Lower leg skin (tissue), 3 donors: ENCODE measurements around the gene CCDC88B.

Experiments used
- POLR2A ChIP-seq, 2 donors: fragments of 450-650 bp; IDR thresholded peaks; one replicate each; pipeline ENCODE4 v1.6.1; 2016 to 2017; ENCODE audit warnings: antibody characterized with exemption in 2 of 2, mild to moderate bottlenecking in 1 of 2, moderate library complexity in 1 of 2
- TF ChIP-seq, protein P1 (sequence below), 3 donors: fragments of 450-650 bp; IDR thresholded peaks; one replicate each; pipeline ENCODE4 v1.5.1; 2016; ENCODE audit warnings: antibody characterized with exemption in 3 of 3, mild to moderate bottlenecking in 3 of 3, moderate library complexity in 2 of 3

DNA sequence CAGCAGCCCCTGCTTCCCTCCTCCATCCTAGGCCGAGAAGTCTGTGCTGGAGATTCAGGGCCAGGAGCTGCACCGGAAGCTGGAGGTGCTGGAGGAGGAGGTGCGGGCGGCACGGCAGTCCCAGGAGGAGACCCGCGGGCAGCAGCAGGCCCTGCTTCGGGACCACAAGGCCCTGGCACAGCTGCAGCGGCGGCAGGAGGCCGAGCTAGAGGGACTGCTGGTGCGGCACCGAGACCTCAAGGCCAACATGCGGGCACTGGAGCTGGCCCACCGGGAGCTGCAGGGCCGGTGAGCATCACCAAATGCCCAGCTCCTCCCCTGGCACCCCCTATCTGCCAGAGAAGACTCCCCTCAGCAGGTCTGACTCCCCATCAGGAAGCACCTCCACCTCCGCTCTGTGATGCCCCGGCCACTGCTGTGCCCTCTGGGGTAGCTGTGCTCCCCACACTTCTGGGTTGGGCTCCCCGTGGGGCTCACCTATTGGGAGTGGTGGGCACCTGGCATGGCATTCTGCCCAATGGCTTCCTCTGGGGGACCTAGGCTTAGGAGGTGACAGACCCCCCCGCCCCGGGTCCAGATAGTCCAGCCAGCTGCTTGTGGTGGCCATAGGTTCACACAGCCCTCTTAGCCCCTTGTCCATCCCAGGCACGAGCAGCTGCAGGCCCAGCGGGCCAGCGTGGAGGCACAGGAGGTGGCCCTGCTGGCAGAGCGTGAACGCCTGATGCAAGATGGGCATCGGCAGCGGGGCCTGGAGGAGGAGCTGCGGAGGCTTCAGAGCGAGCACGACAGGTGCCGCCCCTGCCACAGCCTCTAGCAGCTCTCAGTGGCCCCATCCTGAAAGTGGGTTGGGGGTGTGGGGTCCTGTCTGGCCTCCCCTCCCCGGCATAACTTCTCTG, 12.3 kb downstream of the CCDC88B start:
- TF ChIP-seq, protein P1, sequence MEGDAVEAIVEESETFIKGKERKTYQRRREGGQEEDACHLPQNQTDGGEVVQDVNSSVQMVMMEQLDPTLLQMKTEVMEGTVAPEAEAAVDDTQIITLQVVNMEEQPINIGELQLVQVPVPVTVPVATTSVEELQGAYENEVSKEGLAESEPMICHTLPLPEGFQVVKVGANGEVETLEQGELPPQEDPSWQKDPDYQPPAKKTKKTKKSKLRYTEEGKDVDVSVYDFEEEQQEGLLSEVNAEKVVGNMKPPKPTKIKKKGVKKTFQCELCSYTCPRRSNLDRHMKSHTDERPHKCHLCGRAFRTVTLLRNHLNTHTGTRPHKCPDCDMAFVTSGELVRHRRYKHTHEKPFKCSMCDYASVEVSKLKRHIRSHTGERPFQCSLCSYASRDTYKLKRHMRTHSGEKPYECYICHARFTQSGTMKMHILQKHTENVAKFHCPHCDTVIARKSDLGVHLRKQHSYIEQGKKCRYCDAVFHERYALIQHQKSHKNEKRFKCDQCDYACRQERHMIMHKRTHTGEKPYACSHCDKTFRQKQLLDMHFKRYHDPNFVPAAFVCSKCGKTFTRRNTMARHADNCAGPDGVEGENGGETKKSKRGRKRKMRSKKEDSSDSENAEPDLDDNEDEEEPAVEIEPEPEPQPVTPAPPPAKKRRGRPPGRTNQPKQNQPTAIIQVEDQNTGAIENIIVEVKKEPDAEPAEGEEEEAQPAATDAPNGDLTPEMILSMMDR (IDR thresholded peaks at IDR 0.05): no peak
- no peak for TF ChIP-seq POLR2A (IDR thresholded peaks at IDR 0.05)
